ENCODE data around the gene ARL4D. TPM values are rescaled to one million over a fixed set of nuclear protein-coding genes. Genes with fewer than 3 reads are reported as not detected.

ARL4D gene
- total RNA-seq, 1 donor, result 22.2 TPM

DNA sequence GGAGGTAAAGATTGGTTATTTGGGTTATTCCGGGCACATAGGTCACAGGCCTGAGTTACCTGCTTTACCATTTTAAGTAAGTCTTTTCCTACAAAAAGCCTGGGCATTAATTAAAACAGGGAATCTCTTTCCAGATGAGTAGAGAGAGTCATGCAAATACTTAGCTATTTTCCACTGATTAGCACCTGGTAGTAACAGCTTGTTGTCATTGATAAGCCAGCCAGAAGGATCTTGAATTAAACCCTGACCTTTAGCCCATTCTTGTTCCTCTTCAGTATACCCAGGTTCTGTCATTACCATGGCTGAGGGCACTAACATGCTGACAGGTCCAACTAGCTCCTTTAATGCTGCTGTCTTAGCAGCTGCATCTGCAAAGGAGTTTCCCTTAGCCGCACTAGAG is 44.4 kb upstream of the ARL4D start:
- TF ChIP-seq, protein P1, sequence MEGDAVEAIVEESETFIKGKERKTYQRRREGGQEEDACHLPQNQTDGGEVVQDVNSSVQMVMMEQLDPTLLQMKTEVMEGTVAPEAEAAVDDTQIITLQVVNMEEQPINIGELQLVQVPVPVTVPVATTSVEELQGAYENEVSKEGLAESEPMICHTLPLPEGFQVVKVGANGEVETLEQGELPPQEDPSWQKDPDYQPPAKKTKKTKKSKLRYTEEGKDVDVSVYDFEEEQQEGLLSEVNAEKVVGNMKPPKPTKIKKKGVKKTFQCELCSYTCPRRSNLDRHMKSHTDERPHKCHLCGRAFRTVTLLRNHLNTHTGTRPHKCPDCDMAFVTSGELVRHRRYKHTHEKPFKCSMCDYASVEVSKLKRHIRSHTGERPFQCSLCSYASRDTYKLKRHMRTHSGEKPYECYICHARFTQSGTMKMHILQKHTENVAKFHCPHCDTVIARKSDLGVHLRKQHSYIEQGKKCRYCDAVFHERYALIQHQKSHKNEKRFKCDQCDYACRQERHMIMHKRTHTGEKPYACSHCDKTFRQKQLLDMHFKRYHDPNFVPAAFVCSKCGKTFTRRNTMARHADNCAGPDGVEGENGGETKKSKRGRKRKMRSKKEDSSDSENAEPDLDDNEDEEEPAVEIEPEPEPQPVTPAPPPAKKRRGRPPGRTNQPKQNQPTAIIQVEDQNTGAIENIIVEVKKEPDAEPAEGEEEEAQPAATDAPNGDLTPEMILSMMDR (IDR thresholded peaks at IDR 0.05; ENCODE audit: insufficient read depth, low read length), result no peak
- DNase-seq (ENCODE audit: low read depth), result no peak
- H3K4me3 ChIP-seq (ENCODE audit: low read depth, low read length), result no peak overlapping the region

GRCh38 chr17:43356450-43356849 is 42.3 kb upstream of the ARL4D start:
- DNase-seq (ENCODE audit: low read depth), result no peak
- TF ChIP-seq, protein P1 (IDR thresholded peaks at IDR 0.05; ENCODE audit: insufficient read depth, low read length), result no peak
- no peak overlapping the region for H3K4me3 ChIP-seq (ENCODE audit: low read depth, low read length)

DNA sequence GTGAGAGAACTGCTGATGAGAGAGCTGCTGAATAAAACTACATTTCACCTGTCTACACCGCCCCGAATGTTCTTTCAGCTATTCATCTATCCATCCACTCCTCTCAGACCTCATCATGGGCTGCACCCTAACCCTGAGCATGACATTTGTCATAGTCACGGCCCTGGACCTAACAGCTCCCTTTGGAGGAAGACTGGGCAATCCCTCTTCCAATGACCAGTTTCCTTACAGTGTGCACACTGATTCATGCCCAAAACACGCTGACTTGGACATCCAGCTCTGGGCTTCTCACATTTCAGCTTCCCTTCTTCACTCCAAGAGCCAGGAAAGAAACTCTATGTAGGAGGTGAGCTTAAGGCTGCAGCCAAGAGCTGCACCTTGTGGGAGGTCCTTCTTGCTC is 41.8 kb upstream of the ARL4D start:
- H3K4me3 ChIP-seq (ENCODE audit: low read depth, low read length), result no peak overlapping the region
- TF ChIP-seq, protein P1 (IDR thresholded peaks at IDR 0.05; ENCODE audit: insufficient read depth, low read length), result no peak
- DNase-seq (ENCODE audit: low read depth), result peak; percentile 92

- peak overlapping the region; percentile 67 for H3K4me3 ChIP-seq (ENCODE audit: low read depth, low read length)
- TF ChIP-seq, protein P1 (IDR thresholded peaks at IDR 0.05; ENCODE audit: insufficient read depth, low read length), result no peak
- DNase-seq (ENCODE audit: low read depth), result no peak
Measured at GRCh38 chr17:43359469-43360110, 39.2 kb upstream of the ARL4D start.

GRCh38 chr17:43360376-43360738 is 38.4 kb upstream of the ARL4D start:
- peak; percentile 89 for DNase-seq (ENCODE audit: low read depth)
- TF ChIP-seq, protein P1 (IDR thresholded peaks at IDR 0.05; ENCODE audit: insufficient read depth, low read length), result no peak
- peak overlapping the region; percentile 67 for H3K4me3 ChIP-seq (ENCODE audit: low read depth, low read length)

GRCh38 chr17:43360739-43361505 is 37.9 kb upstream of the ARL4D start:
- peak overlapping the region; percentile 67 for H3K4me3 ChIP-seq (ENCODE audit: low read depth, low read length)
- DNase-seq (ENCODE audit: low read depth), result peak; percentile 100
- TF ChIP-seq, protein P1 (IDR thresholded peaks at IDR 0.05; ENCODE audit: insufficient read depth, low read length), result no peak
